CD4-positive, alpha-beta T cell treated with Interleukin-6 for 4 hours (primary cell): Measurements from ENCODE around the gene AGRP.
A peak's percentile ranks its signal among the peaks of the same experiment; 100 is the strongest.

Experiments used
- DNase-seq: peaks from one replicate; pipeline ENCODE4 v3.0.0-alpha.2; 2020; ENCODE audit warnings: mixed read lengths

Gene AGRP

DNA sequence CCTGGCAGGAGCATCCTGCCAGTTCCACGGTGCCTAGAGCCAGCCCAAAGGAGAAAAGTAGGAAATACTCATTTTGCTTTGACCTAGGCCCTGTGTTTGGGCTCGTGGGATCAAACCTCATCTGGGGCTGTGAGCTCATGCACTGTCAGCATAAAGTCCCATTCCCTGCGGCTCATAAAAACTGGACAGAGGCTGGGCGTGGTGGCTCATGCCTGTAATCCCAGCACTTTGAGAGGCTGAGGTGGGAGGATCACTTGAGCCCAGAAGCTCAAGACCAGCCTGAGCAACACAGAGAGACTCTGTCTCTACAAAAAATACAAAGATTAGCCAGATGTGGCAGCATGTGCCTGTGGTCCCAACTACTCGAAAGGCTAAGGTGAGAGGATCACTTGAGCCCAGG, 20.3 kb downstream of the AGRP start:
- no peak for DNase-seq

DNA sequence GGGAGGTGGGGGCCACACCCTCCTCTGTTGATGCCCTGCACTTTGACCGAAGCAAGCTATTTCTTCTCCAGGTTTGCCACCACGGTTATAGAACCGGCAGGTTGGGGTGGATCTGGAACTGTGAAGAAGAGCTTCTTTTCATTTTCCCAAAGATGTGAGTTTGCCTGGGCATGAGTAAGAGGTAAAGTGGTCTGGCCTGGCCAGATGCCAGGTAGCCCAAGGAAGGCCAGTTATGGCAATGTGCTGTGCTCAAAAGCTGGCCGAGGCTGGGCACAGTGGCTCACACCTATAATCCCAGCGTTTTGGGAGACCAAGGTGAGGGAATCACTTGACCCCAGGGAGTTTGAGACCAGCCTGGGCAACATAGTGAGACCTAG, 21.1 kb downstream of the AGRP start:
- no peak for DNase-seq

DNA sequence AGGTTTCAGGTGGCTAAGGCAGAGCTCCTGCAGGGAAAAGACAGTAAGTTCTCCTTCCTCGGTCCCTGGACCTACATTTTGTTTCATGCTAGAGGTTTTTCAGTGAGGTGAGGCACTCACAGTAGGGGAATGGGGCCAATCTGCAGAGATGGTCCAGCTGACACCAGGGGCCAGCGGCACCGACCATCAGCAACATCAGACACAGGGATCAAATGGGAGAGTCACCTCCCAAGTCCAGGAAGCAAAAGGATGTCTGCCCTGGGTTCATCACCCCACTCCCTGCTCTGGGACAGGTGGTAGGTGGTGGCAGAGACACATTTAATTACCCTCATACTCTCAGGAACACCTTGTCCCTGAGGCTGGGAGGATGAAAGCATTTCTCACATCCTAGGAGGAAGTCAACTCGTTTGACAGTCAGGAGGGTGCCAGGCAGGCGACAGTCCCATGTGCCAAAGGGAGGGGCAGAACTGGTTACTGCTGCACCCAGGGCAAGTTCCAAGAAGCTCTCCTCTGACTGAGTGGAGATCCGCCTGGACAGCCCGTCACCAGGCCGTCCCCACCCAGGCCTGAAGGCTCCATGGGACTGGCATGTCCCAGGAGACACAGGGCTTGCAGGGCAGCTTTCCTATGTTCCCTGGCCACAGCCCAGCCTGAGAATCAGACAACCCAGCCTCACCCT, 21.6 kb downstream of the AGRP start:
- no peak for DNase-seq

DNA sequence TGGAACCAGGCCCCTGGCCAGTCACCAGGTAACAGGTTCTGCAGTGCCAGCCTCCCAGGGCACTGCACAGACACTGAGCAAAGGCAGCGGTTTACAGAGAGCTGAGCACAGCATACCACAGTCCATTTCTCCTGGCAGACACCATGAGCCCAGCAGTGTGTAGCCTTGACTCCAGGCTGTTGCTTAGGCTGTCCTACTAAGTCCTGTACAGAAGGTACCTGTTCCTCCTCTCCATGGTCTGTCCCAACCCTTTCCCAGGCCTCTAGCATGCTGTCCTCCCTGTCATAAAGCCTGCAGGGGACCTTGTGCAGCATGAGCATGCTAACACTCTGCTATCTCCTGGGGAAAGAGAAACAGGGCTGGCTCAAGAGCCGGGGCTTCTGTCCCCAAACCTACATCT, 22.4 kb downstream of the AGRP start:
- no peak for DNase-seq

DNA sequence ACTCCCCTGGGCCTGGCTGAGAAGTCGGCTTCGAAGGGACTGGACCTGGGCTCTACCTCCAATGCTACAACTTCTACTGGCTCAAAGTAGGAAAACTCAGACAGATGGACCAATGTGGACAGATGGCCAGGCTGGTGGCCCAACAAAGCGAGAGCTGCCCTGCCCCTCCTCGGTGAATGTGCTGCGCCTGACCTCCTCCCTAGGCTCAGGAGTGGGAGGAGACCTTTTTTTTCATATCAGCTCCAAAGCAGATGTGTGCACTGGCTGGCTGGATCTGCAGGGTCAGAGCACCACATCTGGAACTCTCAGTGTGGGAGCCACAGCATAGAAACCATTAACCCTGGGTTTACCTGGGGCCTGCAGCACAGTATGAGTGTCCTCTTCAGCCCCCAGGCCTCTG, 23.2 kb downstream of the AGRP start:
- DNase-seq: no peak

DNA sequence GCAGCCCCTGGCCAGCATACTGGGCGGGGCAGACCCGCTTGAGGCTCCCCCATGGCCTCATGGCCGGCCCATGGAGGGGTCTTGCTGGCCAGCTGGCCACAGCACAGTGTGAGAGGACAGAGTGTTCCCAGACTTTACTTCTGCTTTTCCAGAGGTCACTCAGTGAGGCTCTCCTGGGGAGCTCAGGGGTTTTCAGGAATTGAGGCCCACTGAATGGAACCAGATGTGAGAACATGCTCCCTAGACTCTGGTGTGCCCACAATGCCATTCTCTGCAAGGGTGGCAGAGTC, 23.5 kb downstream of the AGRP start:
- no peak for DNase-seq

DNA sequence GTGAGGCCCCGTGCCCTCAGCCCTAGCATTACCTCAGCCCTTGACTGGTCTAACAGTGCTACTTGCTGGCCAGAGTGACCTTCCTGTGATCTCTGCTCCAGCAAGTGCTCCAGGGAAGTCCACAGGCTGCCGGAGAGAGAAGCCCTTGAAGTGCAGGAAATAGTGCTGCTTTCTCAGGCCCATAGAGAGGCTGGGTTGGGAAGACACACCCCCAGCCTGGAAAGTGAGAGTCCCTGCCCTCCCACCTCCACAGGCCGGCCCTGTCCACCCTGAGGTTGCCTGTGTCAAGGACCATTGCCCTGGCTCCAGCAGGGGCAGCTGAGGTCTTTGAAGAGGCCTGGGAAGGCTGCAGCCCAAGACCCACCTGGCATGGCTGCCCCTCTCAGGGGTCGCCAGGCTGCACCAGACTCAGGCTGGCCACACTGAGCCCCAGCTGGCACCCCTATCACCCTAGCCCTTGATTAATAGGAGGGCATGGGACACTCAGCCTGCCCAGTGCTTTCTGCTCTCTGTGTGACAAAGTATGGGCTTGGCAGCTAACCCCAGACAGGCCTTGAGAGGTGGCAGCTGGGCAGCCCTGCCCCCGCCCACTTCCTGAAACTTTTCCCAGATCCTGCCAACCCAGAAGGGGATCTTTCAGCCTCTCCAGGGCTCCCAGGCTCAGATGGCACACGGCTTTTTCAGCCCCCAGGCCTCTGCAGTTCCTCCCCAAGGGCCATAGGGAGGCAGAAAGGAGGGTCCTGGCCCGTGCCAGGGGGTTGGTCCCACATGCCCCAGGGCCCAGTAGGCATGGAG, 24.1 kb downstream of the AGRP start:
- no peak for DNase-seq

DNA sequence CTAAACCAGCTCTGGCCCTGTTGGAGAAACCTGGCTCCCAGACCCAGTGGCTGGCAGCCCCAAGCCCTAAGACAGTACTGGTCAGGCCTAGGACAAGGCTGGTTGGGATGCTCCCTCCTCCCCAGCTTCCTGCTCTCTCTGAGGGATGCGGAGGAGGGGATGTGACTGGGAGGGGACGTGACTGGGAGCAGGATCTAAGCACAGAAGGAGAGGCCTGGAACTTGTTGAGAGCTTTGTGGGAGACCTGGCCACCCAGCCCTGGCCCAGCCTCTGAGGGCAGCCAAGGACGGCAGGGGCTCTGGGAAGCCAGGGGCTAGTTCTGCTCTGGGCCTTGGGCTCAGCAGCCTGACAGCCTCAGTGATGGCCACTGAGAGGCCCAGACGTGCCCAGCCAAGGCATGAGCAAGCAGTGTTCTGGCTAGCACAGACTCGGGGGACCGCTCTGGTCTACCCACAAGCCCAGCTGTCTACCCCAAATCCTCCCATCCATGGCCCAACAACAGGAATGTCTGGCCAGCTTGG, 25.2 kb downstream of the AGRP start:
- DNase-seq: no peak

DNA sequence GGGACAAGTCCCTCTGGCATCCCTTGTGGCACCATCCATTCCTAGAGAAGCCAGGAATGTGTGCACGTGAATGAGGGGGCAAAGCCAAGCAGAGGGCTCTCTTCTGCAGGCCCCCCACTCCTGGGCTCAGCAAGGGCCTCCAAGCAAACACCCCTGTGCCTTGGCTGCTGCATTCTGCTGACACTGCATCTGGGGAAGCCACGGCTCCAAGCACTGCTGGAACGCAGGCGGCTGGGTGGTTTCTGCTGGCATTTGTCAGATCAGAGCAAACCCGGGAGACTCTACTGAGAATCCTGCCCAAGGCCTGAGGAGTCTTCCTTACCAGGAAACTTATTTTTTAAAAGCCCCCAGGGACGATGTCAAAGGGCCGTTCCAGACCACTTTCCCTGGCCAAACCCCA, 25.7 kb downstream of the AGRP start:
- DNase-seq: no peak

DNA sequence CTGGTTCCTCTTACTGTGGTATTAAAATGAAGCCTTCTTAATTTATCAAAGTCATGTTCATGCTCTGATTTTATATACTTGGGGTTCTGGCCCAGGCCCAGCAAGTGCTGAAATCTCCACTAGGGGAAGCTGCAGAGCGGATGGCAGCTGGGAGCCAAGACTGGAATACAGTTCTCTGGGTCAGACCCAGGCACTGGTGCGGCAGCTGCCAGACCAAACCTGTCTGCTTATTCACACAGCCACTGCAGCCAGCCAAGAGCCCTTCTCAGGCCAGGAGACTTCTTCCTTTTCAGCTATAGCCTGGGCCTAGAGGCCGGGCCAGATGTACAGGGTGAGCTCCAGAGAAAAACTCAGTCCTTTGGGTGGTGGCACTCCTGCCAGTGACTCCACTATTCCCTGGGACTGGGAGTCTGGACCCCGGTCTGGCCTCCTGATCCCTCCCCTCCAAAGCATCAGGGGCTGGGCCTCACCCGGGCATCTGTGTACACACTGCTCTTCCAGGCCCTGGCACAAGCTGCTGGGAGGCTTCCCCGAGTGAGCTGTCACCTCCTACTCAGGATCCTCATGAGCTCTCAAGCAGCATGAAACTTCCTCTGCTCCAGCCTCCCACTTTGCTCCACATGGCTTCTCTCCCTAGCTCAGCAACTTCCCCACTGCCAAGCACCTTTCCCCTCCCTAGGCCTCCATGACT, 26.8 kb downstream of the AGRP start:
- no peak for DNase-seq

DNA sequence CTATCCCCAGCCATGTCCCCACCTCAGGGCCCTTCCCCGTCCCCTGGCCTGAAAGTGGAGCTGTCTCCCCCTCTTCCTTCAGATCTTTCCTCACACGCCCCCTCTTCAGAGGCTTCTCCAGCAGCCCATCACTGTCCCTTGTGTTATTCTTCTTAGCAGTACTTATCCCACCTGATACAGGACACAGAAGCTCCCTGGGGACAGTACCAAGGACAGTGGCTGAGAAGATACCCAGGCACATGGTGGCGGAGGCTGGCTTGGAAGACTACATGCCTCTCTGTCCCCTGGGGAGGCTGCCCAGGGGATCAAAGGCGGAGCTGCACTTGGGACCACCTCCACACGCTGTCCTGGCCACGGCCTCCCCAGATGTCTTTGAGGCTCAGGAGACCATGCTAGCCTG, 28.5 kb downstream of the AGRP start:
- DNase-seq: no peak

DNA sequence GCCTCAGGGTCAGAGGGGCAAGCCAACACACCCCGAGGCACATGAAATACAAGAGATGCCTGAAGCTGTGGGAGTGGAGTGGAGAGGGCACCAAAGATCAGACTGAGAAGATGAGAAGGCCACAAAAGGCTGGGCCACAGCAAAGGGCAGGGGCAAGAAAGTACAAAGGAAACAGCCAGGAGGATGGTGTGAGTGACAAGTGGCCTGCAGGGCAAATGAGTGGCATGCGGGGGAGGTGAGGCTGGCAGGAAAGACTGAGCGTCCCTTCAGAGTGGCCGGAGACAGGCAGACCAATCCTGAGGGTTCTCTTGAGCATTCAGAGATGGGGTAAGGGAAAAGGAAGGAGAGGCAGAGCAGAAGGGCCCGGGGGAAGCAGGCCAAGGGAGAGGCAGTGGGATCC, 29.2 kb downstream of the AGRP start:
- DNase-seq: no peak

DNA sequence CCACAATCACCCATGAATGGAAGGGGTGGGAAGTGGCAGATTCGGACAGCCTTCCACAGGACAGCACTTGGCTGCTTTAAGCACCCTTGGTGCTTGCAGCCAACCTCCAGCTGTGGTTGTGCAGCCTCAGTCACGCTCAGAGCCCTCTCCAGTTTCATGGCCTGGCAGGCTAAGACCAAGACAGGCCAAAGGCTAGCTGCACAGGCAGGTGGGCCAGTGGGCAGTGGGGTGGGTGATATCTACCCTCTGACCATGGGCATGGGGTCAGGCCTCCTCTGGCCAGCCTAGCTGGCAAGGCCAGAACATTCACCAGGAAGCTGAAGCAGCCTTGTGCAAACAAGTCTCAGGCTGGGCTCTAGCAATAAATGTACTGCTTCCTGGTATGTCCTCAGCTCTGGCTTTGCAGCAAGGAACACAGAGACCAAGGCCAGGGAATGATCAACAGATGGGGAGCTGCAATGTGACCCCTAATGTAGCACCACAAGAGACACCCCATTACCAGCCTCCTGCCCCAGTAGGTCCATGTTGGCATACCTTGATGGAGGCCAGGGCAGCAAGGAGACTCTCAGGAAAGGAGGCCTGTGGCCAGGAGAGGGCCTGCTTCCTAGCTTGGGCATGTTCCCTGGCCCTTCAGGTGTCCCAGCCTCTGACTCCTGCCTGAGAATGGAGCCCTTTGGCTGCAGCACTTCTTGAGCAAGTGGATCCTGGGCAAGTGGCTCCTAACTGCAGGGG, 31.5 kb downstream of the AGRP start:
- DNase-seq: no peak

DNA sequence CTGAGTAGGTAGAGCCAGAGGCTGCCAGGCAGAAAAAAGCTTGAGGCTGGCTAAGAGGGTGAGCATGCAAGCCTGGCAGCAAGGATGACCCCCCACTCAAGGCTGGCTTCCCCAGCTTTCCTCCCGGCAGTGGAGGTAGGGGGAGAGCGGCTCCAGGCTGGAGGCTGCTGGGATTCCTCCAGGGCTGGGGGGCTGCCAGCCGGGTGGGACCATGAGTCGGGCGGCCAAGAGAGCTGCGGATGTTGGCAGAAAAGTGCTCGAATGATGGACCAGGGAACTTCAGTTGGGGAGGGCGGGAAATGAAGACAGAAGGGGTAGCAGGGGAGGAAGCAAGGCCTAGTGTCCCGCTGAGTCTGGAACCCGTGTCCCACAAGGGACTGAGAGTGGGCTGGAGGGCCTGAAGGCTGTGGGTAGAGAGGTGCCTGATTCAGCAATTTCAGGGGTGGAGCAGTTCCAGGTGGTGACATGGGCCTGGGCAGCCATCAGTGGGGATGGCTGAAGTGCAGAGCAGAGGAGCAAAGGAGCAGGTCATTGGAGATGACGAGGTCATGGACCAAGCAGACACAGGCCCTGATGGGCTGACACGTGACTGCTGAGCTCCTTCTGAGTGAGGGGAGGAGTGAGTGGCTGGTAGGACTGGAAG, 32.2 kb downstream of the AGRP start:
- DNase-seq: no peak

DNA sequence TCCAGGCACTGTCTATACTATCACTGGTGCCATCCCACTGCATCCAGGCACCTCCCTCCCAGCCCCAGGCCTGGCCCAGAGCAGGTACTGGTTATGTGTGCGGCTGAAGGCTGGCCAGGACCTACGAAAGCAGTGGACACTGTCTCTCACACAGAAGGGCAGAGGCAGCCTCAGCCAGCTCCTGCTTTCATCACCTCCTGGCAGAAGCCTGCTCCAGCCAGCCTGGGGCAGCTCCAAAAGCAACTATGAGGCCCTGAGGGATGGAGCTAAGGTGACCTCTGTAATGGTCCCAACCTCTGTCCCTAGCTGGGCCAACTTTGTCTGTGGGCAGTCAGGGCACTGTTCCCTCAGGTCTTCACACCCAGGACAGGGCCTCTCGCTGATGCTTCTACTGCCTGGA, 33.6 kb downstream of the AGRP start:
- no peak for DNase-seq

DNA sequence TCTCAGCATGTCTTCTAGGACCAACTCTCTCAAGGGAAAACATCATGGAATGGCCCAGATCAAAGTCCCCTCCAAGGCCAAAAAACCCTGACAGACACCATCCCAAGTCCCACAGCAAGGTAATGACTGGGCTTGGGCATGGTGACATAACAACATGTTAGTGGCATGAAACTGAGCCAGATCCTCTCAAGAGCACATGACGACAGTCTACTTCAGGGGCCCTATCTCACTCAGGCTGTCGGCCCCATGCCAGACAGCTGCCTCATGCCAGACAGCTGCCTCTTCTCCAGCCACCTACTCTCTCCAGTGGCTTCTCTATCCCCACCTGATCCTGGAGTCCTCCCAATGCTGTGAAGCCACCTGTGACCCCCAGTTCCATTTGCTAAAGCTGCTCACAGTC, 34.0 kb downstream of the AGRP start:
- no peak for DNase-seq

DNA sequence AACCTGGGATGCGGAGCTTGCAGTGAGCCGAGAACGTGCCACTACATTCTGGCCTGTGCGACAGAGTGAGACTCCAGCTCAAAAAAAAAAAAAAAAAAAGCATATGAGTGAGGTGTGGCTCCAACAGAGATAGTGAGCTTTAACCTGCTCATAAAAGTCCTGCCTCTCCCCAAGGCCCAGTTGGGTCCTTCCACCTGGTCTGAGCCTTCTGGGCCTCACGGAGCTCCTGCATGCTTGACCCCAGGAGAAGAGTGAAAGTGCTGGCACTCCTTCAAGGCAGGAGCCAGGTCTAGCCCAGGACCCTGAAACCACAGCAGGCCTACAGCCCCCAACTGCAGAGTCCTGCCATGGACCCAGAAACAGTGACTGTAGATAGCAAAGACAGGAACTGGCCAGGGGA, 34.8 kb downstream of the AGRP start:
- no peak for DNase-seq

DNA sequence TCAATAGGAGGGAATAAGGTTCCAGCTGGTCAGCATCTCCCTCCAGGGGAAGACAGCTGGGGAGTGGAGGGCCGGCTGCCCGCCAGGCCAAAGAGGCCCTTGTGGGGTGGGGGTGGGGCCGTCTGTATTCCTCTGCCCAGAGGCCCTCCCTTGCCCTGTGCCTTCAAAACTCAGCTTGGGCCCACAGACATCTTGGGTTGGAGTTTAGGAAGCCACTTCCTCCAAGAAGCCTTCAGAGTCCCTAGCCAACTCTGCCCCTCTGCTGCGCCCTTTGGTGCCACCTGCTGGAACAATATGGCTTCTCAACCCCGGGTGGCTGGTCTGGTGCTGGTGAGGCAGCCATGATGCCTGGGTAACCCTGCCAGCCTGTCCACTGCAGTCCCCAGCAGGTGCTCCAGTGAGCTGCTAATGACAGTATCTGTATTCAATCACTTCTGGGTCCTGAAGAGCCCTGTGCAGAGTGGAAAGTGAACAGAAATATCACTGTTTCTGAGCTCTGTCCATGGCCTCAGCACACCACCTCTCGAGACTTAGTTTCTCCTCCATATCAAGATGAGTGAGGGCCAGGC, 35.8 kb downstream of the AGRP start:
- DNase-seq: peak; percentile 56

DNA sequence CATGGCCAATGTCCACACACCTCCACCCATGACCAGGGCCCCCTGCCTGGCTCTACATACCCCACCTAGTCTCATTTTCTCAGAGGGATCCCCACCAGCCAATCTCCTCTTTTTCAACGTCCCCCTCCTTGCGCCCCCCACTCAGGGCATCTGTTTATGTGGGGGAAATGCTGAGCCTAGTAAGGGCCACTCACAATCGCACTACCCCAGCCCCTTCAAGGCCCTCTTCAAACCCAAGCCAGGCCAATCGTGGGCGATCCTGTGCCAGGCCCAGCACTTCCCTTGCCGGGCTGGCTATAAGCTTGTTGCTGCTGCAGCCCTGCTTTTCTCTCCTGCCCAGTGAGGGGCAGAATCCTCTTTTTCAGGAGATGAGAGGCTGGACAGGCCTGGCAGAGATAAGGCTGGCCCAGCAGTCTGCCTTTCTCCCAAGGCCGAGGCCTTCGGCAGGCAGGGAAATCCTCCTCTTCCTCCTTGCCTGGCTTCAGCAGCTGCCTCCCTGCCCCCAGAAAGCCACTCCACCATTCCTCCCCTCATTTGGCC, 36.3 kb downstream of the AGRP start:
- DNase-seq: no peak

DNA sequence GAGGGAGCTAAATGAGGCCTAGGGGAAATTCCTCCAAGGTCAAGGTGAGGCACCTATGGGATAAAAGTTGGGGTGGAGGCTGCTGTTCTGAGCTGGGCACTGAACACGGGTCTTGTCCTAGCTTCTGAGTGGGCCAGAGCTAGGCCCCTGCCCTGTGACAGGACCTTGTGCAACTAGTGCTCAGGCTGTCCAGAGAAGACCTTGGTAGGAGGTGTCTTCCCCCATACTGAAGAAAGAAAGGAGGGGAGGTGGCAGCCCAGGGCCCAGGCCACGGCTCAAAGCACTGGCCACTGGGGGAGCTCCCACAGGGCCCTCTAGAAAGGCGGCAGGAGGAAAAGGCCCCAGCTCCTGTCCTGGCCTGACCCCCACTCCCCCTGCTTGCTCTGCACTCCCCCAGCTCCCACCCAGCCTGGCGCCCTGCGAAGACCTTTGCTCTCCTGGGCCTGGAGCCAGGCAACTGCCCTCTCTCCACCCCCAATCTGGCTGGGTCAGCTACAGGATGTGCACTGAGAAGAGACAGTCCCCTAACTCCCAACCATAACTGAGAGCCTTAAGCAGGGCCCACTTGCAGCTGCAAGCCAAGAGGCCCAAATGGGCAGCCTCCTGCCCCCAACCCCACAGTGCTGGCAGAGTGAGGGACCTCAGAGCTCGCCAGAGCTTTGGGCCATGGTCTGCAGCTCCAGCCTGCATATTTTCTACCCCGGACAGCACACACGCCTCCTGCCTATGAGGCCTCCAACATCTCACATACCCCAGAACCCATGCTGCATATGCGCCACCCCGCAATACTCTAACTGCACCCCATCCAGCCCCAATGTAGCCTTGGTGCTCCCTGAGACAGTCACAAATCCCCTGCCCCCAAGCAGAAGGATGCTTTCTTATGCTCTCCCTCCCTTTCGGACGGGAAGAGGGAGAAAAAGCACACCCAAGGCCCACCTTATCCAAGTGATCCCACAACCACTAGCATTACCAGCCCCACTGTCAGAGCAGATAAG, 37.1 kb downstream of the AGRP start:
- DNase-seq: no peak

DNA sequence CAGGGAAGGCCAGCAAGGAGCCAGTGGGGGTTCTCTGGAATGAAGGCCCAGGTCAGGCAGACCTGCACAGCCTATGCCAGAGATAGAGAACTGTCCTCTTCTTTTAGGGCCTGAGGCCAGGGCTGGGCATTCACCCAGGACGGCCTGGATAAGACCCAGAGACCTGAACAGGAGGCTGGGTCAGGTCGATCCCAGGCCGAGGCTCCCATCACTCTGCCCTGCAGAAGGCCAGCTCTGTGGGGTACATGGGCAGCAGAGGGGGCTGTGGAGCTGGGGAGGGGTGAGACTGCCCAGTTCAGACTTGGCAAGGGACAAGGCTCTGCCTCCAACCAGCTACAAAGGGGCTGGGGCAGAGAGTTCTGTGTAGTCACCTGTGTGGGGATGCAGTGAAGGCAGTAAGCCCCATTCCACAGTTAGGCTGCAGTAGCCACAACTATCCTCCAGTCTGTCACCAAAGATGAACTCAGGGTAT, 37.9 kb downstream of the AGRP start:
- DNase-seq: no peak
